CMK (cell line): ENCODE results near the gene PIAS3.
A peak's percentile ranks its signal among the peaks of the same experiment; 100 is the strongest.

Experiments
- DNase-seq: peaks from one replicate; pipeline ENCODE4 v3.0.0-alpha.2; 2010; ENCODE audit warnings: low read depth

The PIAS3 gene

GRCh38 chr1:145858901-145859490 lies at the start of gene PIAS3:
PIAS3 (minus strand) TSS chr1:145859081; CDS start chr1:145858990, 91 bp downstream.
- peak; percentile 81 for DNase-seq

DNA sequence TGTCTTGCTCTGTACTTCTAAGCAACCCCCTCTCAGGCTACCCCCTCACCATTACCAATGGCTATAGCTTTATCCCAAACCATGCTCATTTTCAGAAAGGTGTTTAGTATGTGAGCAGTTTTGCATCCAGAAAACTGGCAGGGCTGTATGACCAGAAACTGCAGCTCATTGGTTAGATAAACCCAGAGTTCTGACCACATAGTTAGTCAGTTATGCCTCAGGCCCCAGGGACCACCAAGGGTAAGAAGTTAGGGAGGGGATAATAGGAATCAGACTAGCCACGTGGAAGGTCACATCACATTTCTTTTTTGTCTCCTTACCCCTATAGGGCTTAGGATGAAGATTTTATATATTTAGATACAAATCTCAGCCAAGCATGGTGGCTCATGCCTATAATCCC lies 49.8 kb upstream of the PIAS3 start:
- DNase-seq: no peak

DNA sequence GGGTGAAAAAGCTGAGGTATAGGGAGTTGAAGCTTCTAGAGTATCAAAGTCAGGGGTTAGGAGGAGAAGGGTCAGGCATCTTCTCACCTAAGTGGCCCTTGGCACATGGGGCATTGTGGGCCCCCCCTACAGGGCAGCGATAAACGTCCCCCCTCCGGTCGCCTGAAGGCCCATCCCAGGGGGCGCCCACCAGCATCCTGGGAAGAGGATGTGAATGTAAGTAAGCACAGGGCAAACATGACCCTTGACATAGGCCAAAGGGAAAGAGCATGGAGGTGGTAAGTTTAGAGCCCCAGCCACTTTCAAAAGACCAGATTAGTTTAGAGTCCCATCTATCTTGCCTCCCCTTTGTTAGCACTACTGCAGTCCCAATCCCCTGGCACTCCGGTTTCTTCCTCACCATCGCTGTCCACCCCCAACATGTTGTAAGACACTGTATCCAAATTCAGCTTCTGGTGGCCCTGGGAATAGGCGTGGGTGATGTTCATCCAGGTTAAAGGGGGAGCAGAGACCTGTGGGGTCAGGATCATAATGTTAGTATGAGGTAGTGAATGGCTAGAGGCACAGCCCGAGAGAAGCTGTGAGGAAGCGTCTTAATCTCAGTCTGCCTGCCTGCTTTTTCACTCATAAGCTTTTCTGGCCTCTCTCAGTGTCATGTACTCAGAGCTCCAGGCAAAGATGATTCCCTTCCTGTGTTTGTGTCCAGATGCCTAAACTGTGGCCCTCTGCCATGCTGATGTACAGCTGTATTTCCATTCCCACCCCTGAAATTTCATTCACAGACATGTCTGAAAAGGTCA lies 48.3 kb upstream of the PIAS3 start:
- DNase-seq: no peak

- DNase-seq: no peak
Observed at GRCh38 chr1:145901312-145902021, 42.6 kb upstream of the PIAS3 start.

GRCh38 chr1:145898756-145899155 lies 39.9 kb upstream of the PIAS3 start:
- DNase-seq: no peak

GRCh38 chr1:145897969-145898368 lies 39.1 kb upstream of the PIAS3 start:
- no peak for DNase-seq

DNA sequence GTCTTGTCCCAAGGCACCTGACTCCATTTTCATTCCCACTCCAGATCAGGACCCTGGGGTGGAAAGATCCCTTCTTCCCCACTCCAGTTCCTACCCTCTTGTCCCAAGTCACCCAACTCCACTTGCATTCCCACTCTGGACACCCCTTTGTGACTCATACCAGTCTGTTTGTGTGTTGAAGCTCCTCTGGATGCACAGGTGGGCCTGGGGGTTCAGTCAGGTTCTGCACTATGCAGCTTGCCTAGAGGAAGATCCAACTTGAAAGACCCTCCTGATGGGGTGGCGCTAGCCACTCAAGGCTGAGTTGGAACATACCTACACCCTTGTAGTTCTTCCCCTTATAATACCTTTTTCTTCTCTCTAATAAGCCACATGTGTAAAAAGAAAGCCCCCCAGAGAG lies 36.6 kb upstream of the PIAS3 start:
- no peak for DNase-seq

GRCh38 chr1:145893306-145894055 lies 34.6 kb upstream of the PIAS3 start:
- DNase-seq: no peak

- DNase-seq: no peak
Observed at GRCh38 chr1:145892486-145893087, 33.7 kb upstream of the PIAS3 start.

- peak; percentile 49 for DNase-seq
Observed at GRCh38 chr1:145891587-145892485, 33.0 kb upstream of the PIAS3 start.

GRCh38 chr1:145891143-145891542 lies 32.3 kb upstream of the PIAS3 start:
- DNase-seq: no peak

DNA sequence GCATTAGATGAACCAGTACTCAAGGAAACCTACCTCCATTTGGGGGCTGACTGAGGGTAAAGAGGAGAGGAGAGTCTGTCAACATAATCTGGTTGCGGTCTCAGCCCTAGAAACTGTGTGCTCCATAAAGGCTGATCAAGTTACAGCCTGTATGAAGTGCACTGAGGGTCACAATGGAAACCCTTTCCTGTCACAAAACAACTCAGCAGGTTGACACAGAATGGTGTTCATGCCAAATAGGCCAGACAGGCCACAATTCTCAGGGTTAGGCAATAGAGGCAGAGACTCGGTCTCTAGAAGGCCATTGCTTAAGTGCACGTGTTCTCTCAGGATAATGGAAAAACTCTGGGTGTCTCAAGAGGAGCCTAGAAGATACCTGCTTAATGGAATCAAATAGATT lies 30.8 kb upstream of the PIAS3 start:
- DNase-seq: no peak

- DNase-seq: no peak
Observed at GRCh38 chr1:145887631-145888030, 28.8 kb upstream of the PIAS3 start.

- DNase-seq: no peak
Observed at GRCh38 chr1:145886816-145887215, 27.9 kb upstream of the PIAS3 start.

- no peak for DNase-seq
Observed at GRCh38 chr1:145886390-145886789, 27.5 kb upstream of the PIAS3 start.

- DNase-seq: no peak
Observed at GRCh38 chr1:145885738-145886287, 26.9 kb upstream of the PIAS3 start, which contains the start of gene ANKRD35. ANKRD35 (minus strand) TSS chr1:145885866; CDS start chr1:145885758, 108 bp downstream.

- no peak for DNase-seq
Observed at GRCh38 chr1:145884675-145885074, 25.8 kb upstream of the PIAS3 start.

- no peak for DNase-seq
Observed at GRCh38 chr1:145879775-145880174, 20.9 kb upstream of the PIAS3 start.

DNA sequence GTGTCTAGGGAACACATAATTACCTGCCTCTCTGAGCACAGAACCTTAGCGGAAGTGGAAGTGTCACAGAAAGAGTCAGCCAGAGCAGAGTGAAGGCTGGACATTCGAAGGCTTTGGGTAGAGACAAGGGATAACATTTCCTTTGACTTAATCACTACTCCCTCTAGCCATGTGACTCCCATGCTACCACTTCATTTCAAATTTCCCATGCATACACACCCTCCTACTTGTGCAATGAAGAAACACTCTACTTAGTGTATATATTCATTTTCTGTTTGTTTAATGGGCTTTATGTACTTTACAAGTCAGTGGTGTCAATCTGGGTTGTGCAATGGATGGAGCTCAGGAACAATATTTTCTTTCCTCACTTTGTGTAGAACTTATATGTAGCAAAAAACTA lies 19.8 kb upstream of the PIAS3 start:
- DNase-seq: no peak

DNA sequence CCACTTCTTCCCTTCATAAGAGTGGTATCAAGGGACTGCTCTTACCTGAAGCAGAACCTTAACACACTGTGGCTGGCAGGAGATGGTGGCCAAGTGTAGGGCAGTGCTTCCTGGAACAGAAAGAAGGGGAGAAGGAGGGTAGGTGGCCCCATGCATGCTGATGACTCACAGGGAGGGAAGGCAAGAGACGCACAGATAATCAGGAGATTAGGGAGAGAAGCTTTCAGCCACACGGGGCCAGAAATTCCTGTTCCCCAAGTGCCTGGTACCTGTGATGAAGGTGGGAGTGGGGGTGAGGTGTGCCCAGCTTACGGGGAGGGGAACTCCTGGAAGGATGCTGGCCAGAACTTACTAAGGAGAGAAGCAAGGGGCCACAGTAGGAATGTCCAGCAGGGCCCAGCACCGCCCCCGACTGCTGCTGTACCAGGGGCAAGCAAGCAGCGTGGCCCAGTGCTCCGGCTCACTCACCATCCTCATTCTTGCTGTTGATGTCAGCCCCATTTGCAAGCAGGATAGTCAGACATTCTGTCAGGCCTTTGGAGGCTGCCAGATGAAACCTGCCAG lies 19.1 kb upstream of the PIAS3 start:
- no peak for DNase-seq
